Thyroid gland (tissue), 4 donors: ENCODE results near the gene TYMP.

Experiments used
- CTCF ChIP-seq, 6 experiments: fragments of 200-600 bp in 3 of 6; fragments of 450-650 bp in 3 of 6; sonication (generic) in 3 of 6; IDR thresholded peaks; one replicate each; pipeline ENCODE4 v1.5.1; 2016 to 2019; ENCODE audit warnings: antibody characterized with exemption in 6 of 6, mild to moderate bottlenecking in 2 of 6, inconsistent platforms in 1 of 6, moderate library complexity in 1 of 6
- POLR2A ChIP-seq, 2 donors: fragments of 450-650 bp; IDR thresholded peaks; one replicate each; pipeline ENCODE4 v1.6.1; 2017; ENCODE audit warnings: antibody characterized with exemption in 2 of 2, mild to moderate bottlenecking in 2 of 2, moderate library complexity in 1 of 2

DNA sequence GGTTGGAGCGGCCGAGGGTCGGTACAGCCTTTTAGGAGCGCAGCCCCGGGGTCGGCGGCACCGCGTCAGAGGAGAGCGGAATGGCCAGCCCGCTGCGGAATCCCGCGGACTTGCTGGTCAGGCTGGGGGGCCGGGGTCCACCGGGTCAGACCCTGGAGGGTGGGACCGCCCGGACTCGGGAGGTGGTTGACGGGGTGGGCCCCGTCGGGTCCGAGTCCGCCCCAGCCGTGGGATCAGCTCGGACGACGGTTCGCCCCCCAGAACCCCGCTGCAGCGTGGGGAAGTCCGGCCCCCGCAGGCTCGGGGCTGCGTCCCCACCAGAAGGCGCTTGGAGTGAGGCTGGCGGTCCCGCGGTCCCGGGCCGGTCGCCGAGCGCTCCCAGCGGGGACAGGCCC lies 48.8 kb downstream of the TYMP start:
- TF ChIP-seq CTCF (IDR thresholded peaks at IDR 0.05) (no peak), POLR2A (IDR thresholded peaks at IDR 0.05) (no peak)
